H1 (cell line): Measurements from ENCODE around the gene ZHX3. TPM values are rescaled to one million over a fixed set of nuclear protein-coding genes. Genes with fewer than 3 reads are reported as not detected.
A peak's percentile ranks its signal among the peaks of the same experiment; 100 is the strongest.

ENCODE experiments used
- CTCF ChIA-PET: fragments of 300-600 bp; sonication (Branson Sonifier 250); formaldehyde crosslinking; loops from one replicate; lab custom pipeline; 2021; ENCODE audit not compliant: partially characterized antibody; lab: Charles Lee
- POLR2A ChIA-PET: fragments of 300-600 bp; sonication (Branson Sonifier 250); formaldehyde crosslinking; loops from one replicate; lab custom pipeline; 2021; ENCODE audit warnings: inconsistent platforms; ENCODE audit not compliant: partially characterized antibody; lab: Charles Lee
- DNase-seq, 2 experiments: peaks; one replicate each; pipeline versions ENCODE4 v3.0.0 to v3.0.0-alpha.2; 2010 to 2022; ENCODE audit warnings: low spot score in 2 of 2, low read depth in 1 of 2, mixed read lengths in 1 of 2
- FAIRE-seq: peaks from 2 replicates; lab custom pipeline; 2011; peaks lifted over from hg19 to GRCh38; lab: Jason Lieb, UNC
- H2AFZ ChIP-seq: 2 replicates; pipeline ENCODE4 v1.8.1; 2012; ENCODE audit warnings: low read length, inconsistent platforms
- H2AK5ac ChIP-seq: 2 replicates; pipeline ENCODE4 v1.6.1; 2013; ENCODE audit warnings: low read depth, low read length
- H2BK120ac ChIP-seq: replicated peaks from 2 replicates; pipeline ENCODE3; 2013; ENCODE audit warnings: low read depth, low read length, inconsistent platforms
- H2BK12ac ChIP-seq: 2 replicates; pipeline ENCODE4 v1.6.1; 2013; ENCODE audit warnings: low read depth, low read length
- H2BK15ac ChIP-seq: 2 replicates; pipeline ENCODE4 v1.6.1; 2013; ENCODE audit warnings: low read length
- H2BK20ac ChIP-seq: 2 replicates; pipeline ENCODE4 v1.6.1; 2013; ENCODE audit warnings: low read length
- H2BK5ac ChIP-seq: 2 replicates; pipeline ENCODE4 v1.6.1; 2013; ENCODE audit warnings: low read depth, low read length
- H3K14ac ChIP-seq: 2 replicates; pipeline ENCODE4 v1.6.1; 2013; ENCODE audit warnings: inconsistent platforms; ENCODE audit not compliant: insufficient read length
- H3K18ac ChIP-seq: 2 replicates; pipeline ENCODE4 v1.6.1; 2013; ENCODE audit warnings: low read length; ENCODE audit errors: extremely low read depth
- H3K23ac ChIP-seq: 2 replicates; pipeline ENCODE4 v1.6.1; 2013; ENCODE audit warnings: inconsistent platforms; ENCODE audit not compliant: insufficient read length
- H3K23me2 ChIP-seq: 2 replicates; pipeline ENCODE4 v1.6.1; 2013; ENCODE audit warnings: low read depth, low read length
- H3K27ac ChIP-seq: 2 replicates; pipeline ENCODE4 v1.6.1; 2011; ENCODE audit warnings: low read depth, low read length, inconsistent platforms
- H3K27me3 ChIP-seq, 4 experiments: replicated peaks in 1 of 4; 1 replicate in 1 of 4; 2 replicates in 3 of 4; pipeline versions ENCODE4 v1.6.1 to v1.8.1; 2011 to 2013; ENCODE audit warnings: low read length in 3 of 4, mild to moderate bottlenecking in 3 of 4, inconsistent platforms in 2 of 4, mixed read lengths in 2 of 4, moderate library complexity in 1 of 4; ENCODE audit not compliant: control insufficient read depth in 3 of 4, insufficient read depth in 3 of 4; ENCODE audit errors: extremely low read depth in 1 of 4
- H3K36me3 ChIP-seq, 4 experiments: 2 replicates each; pipeline versions ENCODE4 v1.6.1 to v1.8.1; 2011 to 2013; ENCODE audit warnings: mild to moderate bottlenecking in 4 of 4, low read length in 3 of 4, moderate library complexity in 2 of 4, control low read depth in 1 of 4, inconsistent platforms in 1 of 4; ENCODE audit not compliant: insufficient read depth in 4 of 4, control insufficient read depth in 2 of 4
- H3K4ac ChIP-seq: replicated peaks from 2 replicates; pipeline ENCODE3; 2013; ENCODE audit warnings: low read length, low read depth, mixed read lengths, inconsistent platforms; ENCODE audit not compliant: insufficient read length
- H3K4me1 ChIP-seq, 4 experiments: replicated peaks in 1 of 4; 1 replicate in 1 of 4; 2 replicates in 3 of 4; pipeline versions ENCODE4 v1.6.1 to v1.8.1; 2011 to 2013; ENCODE audit warnings: low read length in 3 of 4, inconsistent platforms in 2 of 4, mixed read lengths in 1 of 4; ENCODE audit not compliant: insufficient read depth in 4 of 4, control insufficient read depth in 3 of 4
- H3K4me2 ChIP-seq, 2 experiments: 2 replicates each; pipeline versions ENCODE4 v1.6.1 to v1.8.1; 2011 to 2013; ENCODE audit warnings: low read depth in 2 of 2, low read length in 2 of 2, control low read depth in 1 of 2, inconsistent platforms in 1 of 2, mild to moderate bottlenecking in 1 of 2; ENCODE audit not compliant: insufficient read depth in 1 of 2
- H3K4me3 ChIP-seq, 4 experiments: fragments of 200-600, 300-600 bp in 1 of 4; sonication (generic), shearing (Covaris generic), sonication (Bioruptor Twin) in 1 of 4; 2 replicates each; pipeline versions ENCODE4 v1.5.1 to v1.8.1; 2011 to 2016; ENCODE audit warnings: low read length in 4 of 4, low read depth in 3 of 4, control low read depth in 2 of 4, inconsistent platforms in 2 of 4, mild to moderate bottlenecking in 2 of 4, mixed read lengths in 1 of 4, moderate library complexity in 1 of 4; ENCODE audit not compliant: insufficient read depth in 2 of 4; ENCODE audit errors: extremely low read depth in 1 of 4
- H3K56ac ChIP-seq: replicated peaks from 2 replicates; pipeline ENCODE3; 2013; ENCODE audit warnings: low read depth, mild to moderate bottlenecking, mixed read lengths, low read length, inconsistent platforms; ENCODE audit not compliant: insufficient read length
- H3K79me1 ChIP-seq: 2 replicates; pipeline ENCODE4 v1.6.1; 2013; ENCODE audit warnings: low read depth, low read length, control low read depth
- H3K79me2 ChIP-seq, 2 experiments: 2 replicates each; pipeline versions ENCODE4 v1.6.1 to v1.8.1; 2012 to 2013; ENCODE audit warnings: low read length in 2 of 2, mild to moderate bottlenecking in 2 of 2, inconsistent platforms in 1 of 2; ENCODE audit not compliant: insufficient read depth in 2 of 2, control insufficient read depth in 1 of 2
- H3K9ac ChIP-seq, 4 experiments: replicated peaks in 1 of 4; 1 replicate in 1 of 4; 2 replicates in 3 of 4; pipeline versions ENCODE4 v1.6.1 to v1.8.1; 2011 to 2013; ENCODE audit warnings: low read depth in 3 of 4, low read length in 3 of 4, control low read depth in 2 of 4, mild to moderate bottlenecking in 2 of 4, moderate library complexity in 2 of 4, inconsistent platforms in 1 of 4; ENCODE audit errors: extremely low read depth in 1 of 4
- H3K9me3 ChIP-seq, 2 experiments: 2 replicates each; pipeline versions ENCODE4 v1.6.1 to v1.8.1; 2012 to 2013; ENCODE audit warnings: mild to moderate bottlenecking in 2 of 2, moderate library complexity in 2 of 2, control low read depth in 1 of 2, inconsistent platforms in 1 of 2, low read depth in 1 of 2, low read length in 1 of 2, mixed read lengths in 1 of 2; ENCODE audit not compliant: insufficient read depth in 2 of 2
- H4K20me1 ChIP-seq, 2 experiments: replicated peaks in 1 of 2; 2 replicates each; pipeline versions ENCODE3 to v1.8.1; 2011 to 2013; ENCODE audit warnings: inconsistent platforms in 2 of 2, low read length in 2 of 2, mild to moderate bottlenecking in 1 of 2; ENCODE audit not compliant: insufficient read depth in 2 of 2, control insufficient read depth in 1 of 2
- H4K5ac ChIP-seq: 2 replicates; pipeline ENCODE4 v1.6.1; 2013; ENCODE audit warnings: low read length, low read depth, mixed read lengths, inconsistent platforms; ENCODE audit not compliant: insufficient read length
- H4K8ac ChIP-seq: 2 replicates; pipeline ENCODE4 v1.8.0; 2013; ENCODE audit warnings: mild to moderate bottlenecking, moderate library complexity, low read length, inconsistent platforms; ENCODE audit not compliant: insufficient read depth; ENCODE audit errors: extremely low read depth
- H4K91ac ChIP-seq: replicated peaks from 2 replicates; pipeline ENCODE3; 2013; ENCODE audit warnings: low read length, mixed read lengths, inconsistent platforms; ENCODE audit not compliant: insufficient read length
- JUN ChIP-seq: IDR thresholded peaks from 2 replicates; pipeline ENCODE4 v1.6.1; 2011; ENCODE audit warnings: low read depth, mild to moderate bottlenecking, improper control_type of control experiment, low read length
- MAFK ChIP-seq: IDR thresholded peaks from 2 replicates; pipeline ENCODE4 v1.6.1; 2012; ENCODE audit warnings: low read depth, mild to moderate bottlenecking, improper control_type of control experiment, low read length
- NANOG ChIP-seq: IDR thresholded peaks from 2 replicates; pipeline ENCODE4 v1.6.1; 2011; ENCODE audit warnings: low read length, low read depth, mild to moderate bottlenecking, inconsistent platforms; ENCODE audit not compliant: insufficient read depth, poor library complexity, severe bottlenecking
- POLR2AphosphoS5 ChIP-seq: IDR thresholded peaks from 2 replicates; pipeline ENCODE4 v1.6.1; 2011; ENCODE audit warnings: low read depth, low read length
- RNF2 ChIP-seq: fragments of 200-900, 300-1000 bp; sonication (generic); IDR thresholded peaks from 2 replicates; pipeline ENCODE4 v1.7.1; 2016; ENCODE audit warnings: borderline replicate concordance, low read depth, mild to moderate bottlenecking, antibody characterized with exemption, low read length; ENCODE audit not compliant: poor library complexity, severe bottlenecking; ENCODE audit errors: missing control alignments
- TEAD4 ChIP-seq: IDR thresholded peaks from 2 replicates; pipeline ENCODE4 v1.6.1; 2012; ENCODE audit warnings: low read depth, low read length, inconsistent platforms, mixed read lengths
- WGBS, 2 experiments: shearing (Covaris generic) in 1 of 2; methylation state at CpG; one replicate each; pipeline versions ENCODE4 v1.1.6 to v1.1.7; 2013 to 2015; ENCODE audit warnings: low lambda C conversion rate in 2 of 2, mixed read lengths in 2 of 2, inconsistent platforms in 1 of 2, low coverage in 1 of 2, missing lambda C conversion rate in 1 of 2; ENCODE audit not compliant: insufficient replicate concordance in 2 of 2, insufficient coverage in 1 of 2, insufficient read length in 1 of 2; ENCODE audit errors: extremely low coverage in 1 of 2, missing lambda C conversion rate in 1 of 2; 5-methylcytosine and 5-hydroxymethylcytosine counted together
- polyA plus RNA-seq, 7 experiments: library from polyadenylated mRNA; depleted of rRNA in 3 of 7; stranded (reverse) in 5 of 7; unstranded in 2 of 7; fragments of >200 nt in 5 of 7; fragments of 200-250 nt in 2 of 7; gene quantifications; 1 replicate in 5 of 7; 2 replicates in 1 of 7; 4 replicates in 1 of 7; pipeline versions ENCODE4 v1.2.1 to v1.2.3, GENCODE V29; 2011 to 2013; ENCODE audit warnings: missing spikeins in 2 of 7, mixed read lengths in 2 of 7
- total RNA-seq: library from RNA; stranded (reverse); fragmentation: NEBNext Ultra II Directional; extraction: Animal tissue kit (Norgen Biotek cat#: 25700); gene quantifications from 2 replicates; pipeline ENCODE4 v1.2.1, GENCODE V29; 2021

ZHX3 gene
- total and polyA plus RNA-seq, 2 of the 8 experiments (the other 6 are each of a cell fraction or from before 2014, with no cell fraction given) = 1.00 to 7.8 TPM

GRCh38 chr20:41204304-41205265, 112.9 kb downstream of the ZHX3 start:
- CTCF ChIA-PET = interaction anchor here (0.6 to 1.1 kb wide), 3 partner anchors 10 to 32 kb away, joined by 3 read pairs; no protein-coding TSS in a partner anchor
- no peaks in the 10 kb centered on the region for H3K9me3 ChIP-seq

More at GRCh38 chr20:41204304-41205265, 112.9 kb downstream of the ZHX3 start:
- no peak overlapping the region for H2BK12ac ChIP-seq
- H3K36me3 ChIP-seq = no peaks in the 10 kb centered on the region
- H2BK15ac ChIP-seq = no peak overlapping the region
- FAIRE-seq = no peak
- DNase-seq = no peak
- H4K8ac ChIP-seq = 0 out of 2 replicates have a peak overlapping the region, but pooled peaks have one; percentile 51
- no peaks in the 10 kb centered on the region for H3K27me3 ChIP-seq
- H3K9ac ChIP-seq = no peak overlapping the region
- no peaks in the 10 kb centered on the region for H3K79me1 ChIP-seq
- no peak for TF ChIP-seq MAFK
- no peak for TF ChIP-seq NANOG
- TF ChIP-seq JUN = no peak
- TF ChIP-seq POLR2AphosphoS5 = no peak
- no peak for TF ChIP-seq TEAD4
- TF ChIP-seq RNF2 = no peak
- TF ChIP-seq, all 59 proteins: peak for 0
- H2AK5ac ChIP-seq = no peak overlapping the region
- H3K23me2 ChIP-seq = no peaks in the 10 kb centered on the region
- no peaks in the 10 kb centered on the region for H4K20me1 ChIP-seq
- no peak overlapping the region for H3K4me3 ChIP-seq
- WGBS, 2 experiments = 90% methylated on average over 8 of the region's 8 CpGs; no CpG with 5 or more reads in 1 of the 2 experiments
- H3K14ac ChIP-seq = no peak overlapping the region
- H4K91ac ChIP-seq = no peak overlapping the region
- H3K4me1 ChIP-seq = no peaks in the 10 kb centered on the region
- H3K56ac ChIP-seq = peak overlapping the region; percentile 46
- no peak overlapping the region for H2BK120ac ChIP-seq
- no peak overlapping the region for H3K18ac ChIP-seq
- no peak overlapping the region for H2BK5ac ChIP-seq
- H4K5ac ChIP-seq = no peak overlapping the region
- no peak overlapping the region for H3K4ac ChIP-seq
- no peak overlapping the region for H2BK20ac ChIP-seq
- no peak overlapping the region for H2AFZ ChIP-seq
- no peaks in the 10 kb centered on the region for H3K79me2 ChIP-seq
- no peak overlapping the region for H3K4me2 ChIP-seq
- no peak overlapping the region for H3K27ac ChIP-seq
- no peak overlapping the region for H3K23ac ChIP-seq
- POLR2A ChIA-PET = no interaction called here
